Activated effector memory CD4-positive, alpha-beta T cell treated with anti-CD3 and anti-CD28 coated beads, Interleukin-2, amount 50 U/mL, for 16 hours (primary cell): Measurements from ENCODE around the gene TTC7B.

ENCODE experiments used
- DNase-seq: peaks from one replicate; pipeline ENCODE4 v3.0.0-alpha.2; 2020

TTC7B gene

DNA sequence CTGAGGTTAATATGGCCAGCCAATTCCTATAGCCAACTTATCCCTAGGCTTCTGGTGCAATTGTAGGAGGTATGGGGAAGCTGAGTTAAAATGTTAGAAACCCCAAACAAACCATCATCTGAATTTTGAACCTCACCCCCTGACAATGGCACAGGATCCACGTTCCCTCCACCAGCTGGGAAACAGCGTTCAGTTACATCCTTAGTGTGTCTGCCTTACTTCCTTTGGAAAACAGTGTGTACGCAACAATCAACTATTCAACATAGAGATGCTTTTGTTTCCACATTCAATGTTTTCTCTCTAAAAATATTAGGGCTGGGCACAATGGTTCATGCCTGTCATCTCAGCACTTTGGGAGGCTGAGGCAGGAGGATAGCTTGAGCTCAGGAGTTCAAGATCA, 203.4 kb downstream of the TTC7B start:
- DNase-seq = no peak

DNA sequence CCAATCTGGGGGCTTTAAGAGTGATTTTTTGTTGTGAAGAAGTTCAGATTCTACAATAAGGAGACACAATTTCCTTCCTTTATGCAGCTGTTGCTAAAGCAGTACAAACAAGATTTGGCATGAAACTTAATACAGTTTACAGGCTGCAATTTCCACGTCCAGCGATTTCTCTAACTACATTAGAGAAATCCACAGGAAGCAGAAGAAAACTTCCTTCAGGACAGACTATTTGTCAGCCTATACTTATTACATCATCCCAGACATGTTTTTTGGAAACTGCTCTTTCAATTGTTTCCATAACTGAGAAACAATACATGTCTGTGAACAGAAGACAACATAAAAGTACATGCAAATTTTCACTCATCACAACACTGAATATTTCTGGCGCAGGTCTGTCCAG, 204.3 kb downstream of the TTC7B start:
- no peak for DNase-seq

DNA sequence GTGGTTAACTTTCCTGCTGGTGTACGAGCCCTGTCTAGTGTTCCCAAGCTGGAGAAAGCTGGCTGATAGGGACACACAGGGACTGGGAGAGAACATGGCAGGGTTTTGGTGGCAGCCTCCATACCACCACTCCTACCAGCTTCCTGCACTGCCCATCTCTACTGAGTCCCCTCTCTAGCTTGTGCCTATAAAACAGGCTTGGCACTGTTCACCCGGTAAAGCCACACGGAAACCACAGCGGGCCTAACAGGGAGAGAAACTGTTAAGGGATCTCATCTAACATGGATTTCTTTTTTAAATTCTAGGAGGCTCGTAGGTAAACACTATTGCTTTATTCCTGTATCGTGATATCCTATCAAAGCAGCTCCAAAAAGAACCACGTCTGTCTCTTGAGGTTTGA, 204.7 kb downstream of the TTC7B start:
- no peak for DNase-seq

DNA sequence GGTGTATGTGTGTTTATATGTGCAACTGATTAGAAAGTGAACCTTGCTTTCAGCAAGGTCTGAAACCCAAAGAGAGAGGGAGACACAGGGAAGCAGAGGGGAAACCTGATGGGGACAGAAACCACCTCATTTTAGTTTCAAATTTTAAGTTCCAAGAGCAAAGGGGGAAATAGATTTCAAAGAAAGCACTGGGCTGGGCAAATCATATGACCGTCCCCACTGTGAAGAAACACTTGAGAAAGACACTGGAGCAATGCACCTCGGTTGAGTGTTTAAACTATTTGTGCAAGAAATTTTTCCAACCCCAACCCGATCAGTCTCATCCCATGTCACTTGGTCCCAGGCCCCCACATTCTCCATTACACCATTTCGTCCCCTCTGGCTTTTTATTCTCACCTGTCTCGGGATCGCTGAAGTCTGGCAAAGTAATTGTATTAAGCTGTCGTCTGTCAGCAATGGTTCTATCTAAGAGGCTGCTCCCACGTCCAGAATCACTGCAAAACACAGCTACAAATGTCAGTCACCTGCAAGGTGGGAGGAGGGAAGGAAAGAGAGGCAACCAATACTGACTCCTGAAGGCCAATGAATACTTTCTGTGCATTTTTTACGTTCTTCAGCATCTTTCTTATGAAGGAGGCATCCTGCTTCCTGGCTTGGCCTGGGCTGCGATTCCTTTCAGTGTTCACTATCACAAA, 205.7 kb downstream of the TTC7B start:
- no peak for DNase-seq

DNA sequence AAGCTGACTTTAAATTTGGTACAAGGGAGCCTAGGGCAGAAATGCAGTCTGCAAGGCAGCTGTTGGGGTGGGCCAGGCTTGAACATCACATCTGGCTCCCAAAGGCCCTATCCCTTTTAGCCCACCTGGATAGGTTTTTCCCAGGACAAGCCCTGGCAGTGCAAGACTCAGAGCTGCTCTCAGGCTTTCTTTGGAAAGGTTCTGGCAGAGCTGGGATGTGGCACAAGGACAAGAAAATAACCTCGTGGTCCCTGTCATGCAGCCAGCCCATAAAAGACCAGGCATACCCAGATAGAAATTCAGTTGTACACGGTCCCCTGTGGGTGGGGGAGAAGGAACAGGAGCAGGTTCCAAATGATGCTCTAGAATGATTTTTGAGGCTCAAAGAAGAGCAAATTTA, 206.9 kb downstream of the TTC7B start:
- DNase-seq = no peak

DNA sequence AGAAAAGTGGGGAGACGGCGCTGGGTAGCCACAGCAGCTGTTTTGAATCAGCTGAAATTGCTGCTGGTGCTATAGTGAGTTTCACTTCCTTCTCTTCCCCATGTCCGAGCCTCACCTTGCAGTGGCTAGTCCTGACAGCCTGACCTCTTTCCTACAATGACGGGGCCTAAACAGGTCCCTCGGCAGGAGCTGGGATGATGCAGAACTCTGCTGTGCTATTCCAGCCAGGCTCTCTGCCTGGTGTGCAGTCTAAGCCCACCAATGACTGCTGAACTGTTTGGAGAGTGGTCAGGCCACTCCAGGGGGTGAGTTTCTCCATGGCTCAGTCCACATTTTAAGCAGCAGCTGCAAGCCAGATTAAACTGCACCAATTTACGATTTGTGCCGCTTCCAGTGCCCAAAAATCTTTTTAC, 207.3 kb downstream of the TTC7B start:
- DNase-seq = no peak

DNA sequence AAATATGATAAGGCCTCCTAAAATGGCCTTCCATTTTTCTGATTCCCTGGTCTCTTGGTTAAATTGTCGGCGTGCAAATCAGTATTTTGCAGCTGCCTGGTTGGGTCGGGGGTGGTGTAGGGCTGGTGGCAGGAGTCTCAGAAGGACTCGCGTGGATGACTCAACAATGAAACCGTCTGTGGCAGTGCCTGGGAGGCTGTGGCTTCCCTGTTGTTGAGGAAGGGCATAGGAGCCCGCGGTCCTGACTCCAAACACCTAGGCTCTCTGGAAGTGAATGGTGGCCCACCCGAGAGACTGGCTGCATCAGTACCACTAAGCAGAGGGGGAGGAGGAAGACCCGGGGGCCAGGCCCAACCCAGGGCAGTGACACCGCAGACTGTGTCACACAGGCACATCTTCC, 207.9 kb downstream of the TTC7B start:
- DNase-seq = no peak

DNA sequence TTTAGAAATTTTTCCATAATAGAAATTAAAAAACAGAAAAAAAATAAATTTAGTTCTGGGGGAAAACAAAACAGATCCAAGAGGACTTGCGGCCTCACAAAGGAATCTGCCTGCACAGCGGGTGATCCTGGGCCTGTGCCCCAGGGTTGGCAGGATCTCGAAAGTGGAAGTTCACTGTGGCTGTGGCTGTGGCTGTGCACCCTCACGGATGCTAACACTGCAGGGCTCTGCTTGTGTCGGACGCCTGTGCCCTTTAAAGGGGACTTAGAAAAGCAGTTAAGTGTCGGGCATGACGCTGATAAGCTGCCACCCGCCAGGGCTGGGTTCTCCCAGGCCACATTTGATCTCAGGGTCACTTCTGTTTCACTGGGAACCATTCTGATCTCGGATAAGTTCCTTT, 209.1 kb downstream of the TTC7B start:
- no peak for DNase-seq

DNA sequence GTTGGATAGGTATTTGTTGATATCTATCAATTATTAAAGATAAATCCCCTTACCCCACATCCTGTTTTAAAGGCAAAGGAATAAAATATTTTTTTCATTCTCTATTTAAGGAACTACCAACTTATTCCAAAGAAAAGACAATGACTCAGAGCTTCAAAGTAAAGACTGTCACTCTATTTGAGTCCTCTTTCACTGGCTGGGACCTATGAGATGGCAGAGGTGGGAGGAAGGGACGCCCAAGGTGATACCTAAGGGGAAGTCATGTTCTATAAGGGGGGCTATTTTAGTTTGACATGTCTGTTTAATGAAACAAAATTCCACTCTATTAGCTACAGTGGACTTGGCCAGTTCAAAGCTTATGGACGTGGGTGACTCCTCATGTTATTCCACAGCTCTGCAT, 209.8 kb downstream of the TTC7B start:
- no peak for DNase-seq

DNA sequence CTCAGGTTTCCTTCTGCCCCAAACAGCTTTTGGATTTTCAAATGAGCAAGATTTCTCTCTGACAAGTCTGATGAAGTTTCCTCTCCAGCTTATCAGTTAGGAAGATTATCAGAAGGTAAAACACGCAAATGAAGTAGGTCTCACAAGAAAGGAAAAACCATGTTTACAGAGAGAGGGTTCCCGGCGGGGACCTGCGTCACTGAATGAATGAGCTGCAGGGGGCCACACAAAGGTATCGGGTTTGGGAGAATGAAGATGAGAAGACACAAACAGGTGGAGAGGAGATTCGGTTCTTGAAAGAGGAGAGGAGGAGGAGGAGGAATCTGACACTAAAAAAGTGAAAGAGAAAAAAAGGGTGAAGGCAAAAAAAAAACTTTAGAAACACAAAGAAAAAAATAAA, 210.8 kb downstream of the TTC7B start:
- no peak for DNase-seq

DNA sequence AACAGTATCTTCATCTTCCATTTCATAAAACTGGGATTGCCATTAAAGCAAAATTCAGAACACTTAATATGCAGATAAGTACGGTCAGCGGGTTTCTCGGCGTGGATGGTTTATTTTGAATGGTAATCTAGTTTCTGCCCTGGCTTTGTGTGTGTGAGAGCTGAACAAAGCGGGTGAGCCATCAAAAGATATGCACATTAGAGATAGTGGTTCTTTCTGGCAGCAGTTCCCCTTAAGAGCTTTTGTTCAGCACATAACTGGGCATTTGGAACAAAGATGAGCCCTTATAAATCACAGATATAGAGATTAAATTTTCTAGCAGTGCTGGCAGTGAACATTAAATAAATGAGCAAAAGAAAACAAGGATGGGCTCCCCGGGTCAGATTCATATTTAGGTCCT, 211.9 kb downstream of the TTC7B start:
- DNase-seq = no peak

DNA sequence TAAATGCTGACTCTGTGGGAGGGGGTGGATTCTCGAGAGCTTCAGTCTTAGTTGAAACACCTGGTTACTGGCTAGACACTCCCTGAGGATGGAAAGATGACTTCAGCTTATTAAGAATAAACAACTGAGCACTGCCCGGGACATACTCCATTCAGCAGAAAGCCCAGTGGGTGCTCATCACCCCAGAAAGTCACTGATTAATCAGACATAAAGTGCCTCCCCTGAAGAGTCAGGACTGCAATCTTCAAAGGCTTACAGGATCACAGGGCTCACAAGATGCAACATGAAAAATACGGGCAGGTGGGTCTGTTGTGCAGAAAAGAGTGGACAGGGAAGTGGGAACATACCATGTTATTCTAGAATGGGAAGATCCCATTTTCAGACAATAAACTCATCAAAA, 212.4 kb downstream of the TTC7B start:
- DNase-seq = no peak

DNA sequence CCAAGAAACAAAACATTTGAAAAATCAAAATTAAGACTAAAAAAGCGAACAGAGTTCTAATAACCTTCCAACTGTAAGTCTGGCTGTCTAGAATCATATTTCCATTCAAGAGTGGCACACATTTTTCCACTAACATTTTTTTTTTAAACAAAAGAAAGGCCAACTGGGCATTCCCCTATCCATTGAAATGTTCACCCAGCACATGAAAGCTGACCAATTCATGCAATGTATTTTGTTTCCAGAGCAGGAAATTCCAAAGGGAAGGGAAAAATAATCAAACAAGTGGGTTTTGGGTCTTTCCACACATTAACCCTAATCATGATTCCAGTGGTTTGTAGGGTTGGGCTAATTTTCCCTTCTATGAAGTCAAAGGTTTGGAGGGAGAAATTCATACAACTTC, 212.9 kb downstream of the TTC7B start:
- no peak for DNase-seq

DNA sequence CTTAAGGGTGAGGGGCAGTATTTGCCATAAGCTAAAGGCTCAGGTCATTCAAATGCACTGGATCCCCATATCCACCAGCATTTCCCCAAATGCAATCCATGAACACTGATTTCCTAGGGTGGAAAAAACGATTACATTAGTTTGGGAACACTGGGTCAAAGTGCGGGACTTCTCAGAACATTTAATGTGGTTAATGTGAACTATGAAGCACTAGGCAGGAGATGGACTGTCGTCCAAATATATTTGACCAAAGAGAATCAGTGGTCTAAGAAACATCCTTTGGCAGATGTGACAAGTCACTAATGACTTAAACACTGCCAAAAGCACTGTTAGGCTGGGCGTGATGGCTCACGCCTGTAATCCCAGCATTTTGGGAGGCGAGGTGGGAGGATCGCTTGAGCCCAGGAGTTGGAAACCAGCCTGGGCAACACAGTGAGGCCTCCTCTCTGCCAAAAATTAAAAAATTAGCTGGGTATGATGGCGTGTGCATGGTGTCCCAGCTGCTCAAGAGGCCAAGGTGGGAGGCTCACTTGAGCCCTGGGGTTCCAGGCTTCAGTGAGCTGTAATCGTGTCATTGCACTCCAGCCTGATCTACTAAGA, 214.0 kb downstream of the TTC7B start:
- DNase-seq = no peak

DNA sequence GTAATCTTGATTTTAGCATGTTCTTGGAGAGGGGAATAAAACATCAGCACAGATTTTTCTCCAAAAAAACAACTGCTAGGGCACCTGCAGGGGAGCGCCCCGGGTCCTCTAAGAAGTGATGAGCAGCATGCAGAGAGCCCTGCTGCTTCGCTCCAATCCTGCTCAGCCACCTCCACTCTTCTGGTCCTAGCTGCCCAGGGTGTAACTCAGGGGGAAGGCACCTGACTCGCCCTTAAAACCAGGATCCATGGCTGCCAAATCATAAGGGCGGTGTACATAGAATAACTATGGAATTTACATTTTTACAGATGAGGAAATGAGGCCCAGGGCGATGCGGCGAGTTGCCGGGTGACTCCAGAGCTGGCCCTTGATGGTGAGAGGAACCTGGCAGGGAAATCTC, 214.7 kb downstream of the TTC7B start:
- no peak for DNase-seq

DNA sequence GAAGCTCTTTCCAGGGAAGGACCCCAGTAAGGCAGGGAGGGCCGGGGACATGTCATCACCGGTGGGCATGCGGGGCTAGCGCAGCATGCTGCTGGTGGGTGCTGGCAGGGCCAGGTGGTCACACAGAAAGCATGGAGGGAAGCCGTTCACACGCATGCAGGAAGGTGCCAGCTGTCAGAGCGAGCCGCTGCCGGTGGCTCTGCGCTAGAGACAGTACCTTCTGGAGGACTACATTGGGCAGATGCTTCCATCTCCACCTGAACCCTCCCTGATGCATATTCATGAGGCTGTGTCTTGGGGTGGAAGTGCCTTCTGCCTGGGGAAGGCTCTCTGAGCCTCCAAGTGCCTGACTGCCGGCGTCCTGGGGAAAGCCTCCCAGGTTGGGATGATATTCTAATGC, 215.6 kb downstream of the TTC7B start:
- DNase-seq = no peak

DNA sequence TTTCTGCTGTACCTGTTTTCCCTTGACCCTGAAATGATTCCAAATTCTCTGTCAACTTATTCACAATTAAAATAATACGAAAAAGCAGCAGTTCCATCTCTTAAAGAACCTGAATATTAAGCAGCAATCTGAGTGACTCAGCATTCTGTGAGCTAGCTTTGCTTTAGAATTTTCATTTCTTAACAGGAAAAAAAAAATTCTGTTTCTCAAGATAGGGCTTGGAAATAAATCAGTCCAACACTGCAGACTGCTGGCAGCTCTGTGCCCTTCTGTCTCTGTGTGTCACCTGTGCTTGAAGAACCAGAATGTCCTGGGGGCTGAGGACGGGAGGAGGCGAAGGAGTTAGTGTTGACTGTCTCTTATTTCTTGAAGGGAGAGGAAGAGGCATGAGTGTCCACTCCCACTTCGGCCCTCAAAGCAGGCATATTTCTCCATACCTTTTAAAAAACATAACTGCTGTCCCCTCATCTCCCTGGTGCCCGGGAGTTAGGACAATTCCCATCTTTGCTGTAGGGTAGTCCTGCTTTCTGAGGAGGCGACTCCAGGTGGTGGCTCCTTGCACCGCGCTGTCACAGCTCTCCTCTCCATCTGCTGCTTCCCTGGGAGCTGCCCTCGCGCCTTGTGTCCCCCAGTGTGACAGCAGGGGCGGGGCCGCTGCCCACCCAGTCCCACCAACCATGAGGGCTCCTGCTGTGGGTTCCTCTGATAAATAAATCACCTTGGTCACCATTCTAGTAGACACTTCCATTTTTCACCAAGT, 216.3 kb downstream of the TTC7B start:
- DNase-seq = no peak

DNA sequence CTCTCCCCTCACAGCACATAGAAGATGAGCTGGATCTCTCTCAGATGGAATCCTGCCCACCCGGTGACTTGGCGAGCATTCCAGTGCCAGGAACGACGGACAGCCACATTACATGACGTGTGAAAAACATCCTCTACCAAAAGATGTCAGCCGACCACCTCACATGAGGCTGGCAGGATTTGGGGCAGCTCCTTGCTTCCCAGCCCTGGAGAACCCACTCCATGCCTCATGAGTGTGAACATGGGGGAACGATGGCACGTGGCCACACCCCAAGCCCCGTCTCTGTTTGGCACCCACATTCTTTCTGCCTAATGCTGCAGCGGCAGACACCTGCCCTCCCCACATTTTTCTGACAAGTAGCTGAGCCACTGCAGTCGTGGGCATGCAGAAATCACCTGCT, 216.9 kb downstream of the TTC7B start:
- no peak for DNase-seq

DNA sequence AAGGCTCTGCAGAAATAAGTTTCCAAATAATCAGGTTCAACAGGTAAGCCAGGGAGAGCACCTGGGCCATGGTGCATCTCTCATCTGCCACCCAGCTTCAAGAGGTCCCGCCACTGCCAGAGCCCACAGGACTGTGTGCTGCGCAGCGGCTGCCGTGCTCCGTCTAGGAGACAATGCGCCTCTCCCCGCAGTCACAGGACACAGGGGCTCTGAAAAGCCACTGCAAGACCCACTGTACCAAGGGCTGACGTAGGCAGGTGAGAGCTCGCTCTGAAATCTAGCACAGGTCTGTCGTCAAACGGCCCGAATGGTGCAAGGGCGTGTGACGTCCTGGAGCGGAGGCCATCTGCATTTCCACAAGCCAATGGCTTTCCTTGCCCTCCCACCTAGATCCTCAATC, 218.3 kb downstream of the TTC7B start:
- DNase-seq = no peak

DNA sequence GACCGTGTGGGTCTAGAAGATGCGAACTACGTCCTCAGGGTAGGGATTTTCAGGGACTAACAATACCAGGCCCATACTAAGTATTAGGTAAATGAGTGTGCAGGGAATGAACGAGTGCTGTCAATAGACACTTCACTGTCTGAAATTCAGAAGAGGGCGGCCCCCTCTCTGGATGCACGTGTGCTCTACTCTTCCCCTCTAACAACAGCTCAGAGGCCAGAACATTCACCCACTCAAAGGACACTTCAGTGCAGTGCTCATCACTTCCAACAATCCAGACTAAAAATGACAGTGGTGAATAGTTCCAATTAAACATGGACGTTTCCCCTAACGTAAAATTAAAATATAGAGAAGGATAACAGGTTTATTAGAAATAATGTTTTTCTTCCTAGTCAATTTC, 219.5 kb downstream of the TTC7B start:
- DNase-seq = no peak

DNA sequence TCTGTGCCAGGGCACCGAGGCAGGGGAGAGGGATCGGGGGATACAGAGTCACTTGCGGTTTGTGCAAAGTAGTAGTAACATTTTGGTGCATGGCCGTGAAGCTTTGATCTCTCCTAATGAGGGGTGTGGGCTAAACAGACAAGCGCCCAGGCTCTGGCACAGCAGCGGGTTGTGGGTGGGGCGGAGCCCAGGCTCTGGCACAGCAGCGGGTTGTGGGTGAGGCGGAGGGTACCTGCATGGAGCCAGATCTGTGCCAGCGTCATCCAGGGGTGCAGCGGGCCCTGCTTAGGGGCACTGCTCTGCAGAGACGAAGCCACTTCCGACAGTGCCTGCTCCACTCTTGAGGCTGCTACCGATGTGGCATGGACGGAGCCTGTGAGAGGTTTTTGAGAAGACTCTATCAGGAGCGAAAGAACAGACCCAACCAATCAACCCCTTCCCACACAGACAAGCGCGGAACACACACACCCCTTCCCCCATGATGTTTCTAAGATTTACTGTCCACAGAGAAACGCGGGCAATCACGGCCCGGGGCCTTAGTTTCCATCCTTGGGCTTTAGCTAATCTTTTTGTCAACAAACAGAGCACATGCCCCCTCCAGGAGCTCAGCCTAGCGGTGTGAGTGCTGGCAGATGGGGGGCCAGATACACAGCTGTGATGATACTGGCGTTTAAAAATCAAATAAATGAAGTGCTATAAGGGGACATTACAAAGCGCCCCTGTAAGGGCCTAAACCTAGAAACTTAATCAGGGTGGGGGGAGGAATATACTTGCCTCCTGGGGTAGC, 222.8 kb downstream of the TTC7B start:
- DNase-seq = no peak

DNA sequence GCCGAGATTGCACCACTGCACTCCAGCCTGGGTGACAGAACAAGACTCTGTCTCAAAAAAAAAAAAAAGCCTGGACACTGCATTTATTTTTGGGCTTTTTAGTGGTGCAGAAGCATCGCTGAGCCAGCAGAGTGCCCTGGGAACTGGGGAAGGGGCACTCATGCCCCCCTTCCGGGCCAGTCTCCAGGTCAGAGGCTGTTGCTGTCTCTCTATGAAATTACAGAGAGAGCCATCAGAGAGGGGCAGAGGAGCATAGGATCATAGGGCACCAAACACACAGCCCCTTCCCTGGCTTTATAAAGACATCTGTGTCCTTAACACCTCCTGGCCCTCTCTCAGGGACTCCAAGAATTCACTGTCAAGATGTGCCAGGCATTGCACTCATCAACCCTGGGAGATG, 223.6 kb downstream of the TTC7B start:
- DNase-seq = no peak

DNA sequence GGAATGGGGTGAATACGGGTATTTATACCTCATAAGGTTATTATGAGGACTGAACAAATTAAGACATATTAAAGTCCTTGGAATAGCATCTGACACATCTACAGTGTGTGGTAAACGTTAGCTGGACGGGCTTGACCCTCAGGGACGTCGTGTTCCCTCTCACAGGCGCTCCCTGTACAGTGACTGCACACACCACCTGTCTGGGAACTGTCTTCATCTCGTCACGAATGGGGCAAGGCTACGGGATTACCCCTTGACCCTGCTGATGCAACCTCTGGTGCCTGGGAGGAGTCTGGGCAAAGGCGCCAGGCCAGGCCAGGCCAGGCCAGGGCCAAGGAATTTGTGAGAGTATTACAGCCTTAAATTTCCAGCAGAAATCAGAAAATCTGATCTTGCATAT, 228.3 kb downstream of the TTC7B start:
- no peak for DNase-seq
